SU-DHL-6 (cell line): ENCODE data around the gene HOXB1.

Experiments used
- H2AFZ ChIP-seq: fragments of 200-600 bp; sonication (generic); 2 replicates; pipeline ENCODE4 v1.6.1; 2014; ENCODE audit warnings: low read depth, mild to moderate bottlenecking, moderate library complexity, mixed read lengths, antibody characterized with exemption, low read length; ENCODE audit not compliant: severe bottlenecking
- H3F3A ChIP-seq: fragments of 200-600 bp; shearing (Covaris generic); 2 replicates; pipeline ENCODE4 v1.6.0; 2016; ENCODE audit warnings: antibody characterized with exemption, mild to moderate bottlenecking; ENCODE audit not compliant: insufficient read depth
- H3K27ac ChIP-seq: fragments of 200-600 bp; sonication (generic); 2 replicates; pipeline ENCODE4 v1.5.1; 2016; ENCODE audit warnings: low read depth, mild to moderate bottlenecking, low read length, moderate library complexity, mixed read lengths
- H3K27me3 ChIP-seq: fragments of 200-600 bp; sonication (generic), shearing (Covaris generic); 2 replicates; pipeline ENCODE4 v1.6.0; 2014; ENCODE audit warnings: mild to moderate bottlenecking, low read length
- H3K36me3 ChIP-seq: fragments of 200-600 bp; sonication (generic); 2 replicates; pipeline ENCODE4 v1.6.1; 2014; ENCODE audit warnings: mild to moderate bottlenecking, low read length, mixed read lengths
- H3K4me2 ChIP-seq: fragments of 300-600, 200-600 bp; shearing (Covaris generic), sonication (generic); 2 replicates; pipeline ENCODE4 v1.6.0; 2014; ENCODE audit warnings: low read length, low read depth, mild to moderate bottlenecking; ENCODE audit not compliant: poor library complexity, severe bottlenecking
- H3K4me3 ChIP-seq: fragments of 200-600 bp; sonication (generic); 2 replicates; pipeline ENCODE4 v1.5.1; 2014; ENCODE audit warnings: antibody characterized with exemption, low read length, mild to moderate bottlenecking, mixed read lengths; ENCODE audit not compliant: insufficient read depth, poor library complexity, severe bottlenecking
- H3K79me2 ChIP-seq: fragments of 200-600 bp; sonication (generic); 2 replicates; pipeline ENCODE4 v1.6.1; 2014; ENCODE audit warnings: mild to moderate bottlenecking, low read length, moderate library complexity; ENCODE audit not compliant: insufficient read depth
- H3K9ac ChIP-seq: fragments of 200-600 bp; sonication (generic); 2 replicates; pipeline ENCODE4 v1.7.0; 2014; ENCODE audit warnings: mild to moderate bottlenecking, low read length
- H3K9me2 ChIP-seq: fragments of 200-600 bp; sonication (generic); replicated peaks from 2 replicates; pipeline ENCODE4 v1.6.1; 2014; ENCODE audit warnings: low read length; ENCODE audit not compliant: insufficient read depth
- H3K9me3 ChIP-seq: fragments of 200-600 bp; sonication (generic); 2 replicates; pipeline ENCODE4 v1.6.1; 2014; ENCODE audit warnings: low read length, mixed read lengths; ENCODE audit not compliant: insufficient read depth
- H4K20me1 ChIP-seq: fragments of 200-600 bp; sonication (generic); 2 replicates; pipeline ENCODE4 v1.6.1; 2014; ENCODE audit warnings: low read depth, mild to moderate bottlenecking, antibody characterized with exemption, low read length, moderate library complexity, mixed read lengths
- EZH2phosphoT487 ChIP-seq: fragments of 200-600 bp; sonication (generic), shearing (Covaris generic); conservative IDR thresholded peaks from 2 replicates; pipeline ENCODE4 v1.6.1; 2018; ENCODE audit warnings: mild to moderate bottlenecking, antibody characterized with exemption, low read length, moderate library complexity, mixed read lengths
- TF ChIP-seq, protein P1 (sequence below): fragments of 200-600 bp; sonication (generic); IDR thresholded peaks from one replicate; pipeline ENCODE4 v1.5.1; 2017; ENCODE audit warnings: antibody characterized with exemption, mild to moderate bottlenecking, low read length, moderate library complexity; ENCODE audit not compliant: insufficient read depth, poor library complexity, severe bottlenecking

Gene HOXB1

GRCh38 chr17:48529683-48530009 lies 1.2 kb downstream of the HOXB1 start:
- TF ChIP-seq, protein P1, sequence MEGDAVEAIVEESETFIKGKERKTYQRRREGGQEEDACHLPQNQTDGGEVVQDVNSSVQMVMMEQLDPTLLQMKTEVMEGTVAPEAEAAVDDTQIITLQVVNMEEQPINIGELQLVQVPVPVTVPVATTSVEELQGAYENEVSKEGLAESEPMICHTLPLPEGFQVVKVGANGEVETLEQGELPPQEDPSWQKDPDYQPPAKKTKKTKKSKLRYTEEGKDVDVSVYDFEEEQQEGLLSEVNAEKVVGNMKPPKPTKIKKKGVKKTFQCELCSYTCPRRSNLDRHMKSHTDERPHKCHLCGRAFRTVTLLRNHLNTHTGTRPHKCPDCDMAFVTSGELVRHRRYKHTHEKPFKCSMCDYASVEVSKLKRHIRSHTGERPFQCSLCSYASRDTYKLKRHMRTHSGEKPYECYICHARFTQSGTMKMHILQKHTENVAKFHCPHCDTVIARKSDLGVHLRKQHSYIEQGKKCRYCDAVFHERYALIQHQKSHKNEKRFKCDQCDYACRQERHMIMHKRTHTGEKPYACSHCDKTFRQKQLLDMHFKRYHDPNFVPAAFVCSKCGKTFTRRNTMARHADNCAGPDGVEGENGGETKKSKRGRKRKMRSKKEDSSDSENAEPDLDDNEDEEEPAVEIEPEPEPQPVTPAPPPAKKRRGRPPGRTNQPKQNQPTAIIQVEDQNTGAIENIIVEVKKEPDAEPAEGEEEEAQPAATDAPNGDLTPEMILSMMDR, result no peak
- TF ChIP-seq EZH2phosphoT487, result no peak
- H3K4me3 ChIP-seq, result no peak overlapping the region
- no peak overlapping the region for H3K4me2 ChIP-seq
- H3K79me2 ChIP-seq, result no peaks in the 10 kb centered on the region
- no peak overlapping the region for H2AFZ ChIP-seq
- H4K20me1 ChIP-seq, result no peaks in the 10 kb centered on the region
- H3K9me2 ChIP-seq, result no peaks in the 10 kb centered on the region
- no peak overlapping the region for H3K9ac ChIP-seq
- no peaks in the 10 kb centered on the region for H3F3A ChIP-seq
- no peaks in the 10 kb centered on the region for H3K36me3 ChIP-seq
- no peak overlapping the region for H3K27ac ChIP-seq
- H3K27me3 ChIP-seq, result no peaks in the 10 kb centered on the region
- no peaks in the 10 kb centered on the region for H3K9me3 ChIP-seq

GRCh38 chr17:48528936-48529682 lies 1.7 kb downstream of the HOXB1 start:
- Histone ChIP-seq H3K79me2 (no peaks in the 10 kb centered on the region), H3K4me3 (no peak overlapping the region), H3K4me2 (no peak overlapping the region), H3K9ac (no peak overlapping the region), H2AFZ (no peak overlapping the region), H4K20me1 (no peaks in the 10 kb centered on the region), H3K27ac (no peak overlapping the region), H3K27me3 (no peaks in the 10 kb centered on the region), H3K36me3 (no peaks in the 10 kb centered on the region), H3K9me3 (no peaks in the 10 kb centered on the region), H3F3A (no peaks in the 10 kb centered on the region), H3K9me2 (no peaks in the 10 kb centered on the region)
- TF ChIP-seq EZH2phosphoT487, result no peak
- TF ChIP-seq, protein P1, result no peak

GRCh38 chr17:48528153-48528935 lies 2.5 kb downstream of the HOXB1 start:
- Histone ChIP-seq H3K9me2 (no peaks in the 10 kb centered on the region), H3K36me3 (no peaks in the 10 kb centered on the region), H3K9ac (no peak overlapping the region), H3F3A (no peaks in the 10 kb centered on the region), H3K79me2 (no peaks in the 10 kb centered on the region), H3K4me2 (no peak overlapping the region), H2AFZ (no peak overlapping the region), H3K4me3 (no peak overlapping the region), H4K20me1 (no peaks in the 10 kb centered on the region), H3K27ac (no peak overlapping the region), H3K9me3 (no peaks in the 10 kb centered on the region), H3K27me3 (no peaks in the 10 kb centered on the region)
- TF ChIP-seq EZH2phosphoT487, result no peak
- TF ChIP-seq, protein P1, result no peak
